WTC11 (cell line): ENCODE measurements around the gene GPI.
A peak's percentile ranks its signal among the peaks of the same experiment; 100 is the strongest.

ENCODE experiments used
- CREM ChIP-seq: sonication (generic); formaldehyde crosslinking; IDR thresholded peaks from 2 replicates; pipeline ENCODE4 v1.8.1; 2022; ENCODE audit warnings: mild to moderate bottlenecking, missing genetic modification reagents, moderate library complexity
- ELF4 ChIP-seq: sonication (generic); formaldehyde crosslinking; IDR thresholded peaks from 2 replicates; pipeline ENCODE4 v1.8.1; 2022; ENCODE audit warnings: low read depth, mild to moderate bottlenecking, moderate library complexity, missing genetic modification reagents
- HMGA2 ChIP-seq: fragments of 250-450 bp; sonication (Bioruptor Pico); IDR thresholded peaks from 2 replicates; pipeline ENCODE4 v1.4.0; 2021; ENCODE audit warnings: mild to moderate bottlenecking, moderate library complexity
- NR3C1 ChIP-seq: sonication (generic); formaldehyde crosslinking; conservative IDR thresholded peaks from 2 replicates; pipeline ENCODE4 v1.8.1; 2023; ENCODE audit warnings: low read depth, mild to moderate bottlenecking, missing genetic modification reagents
- RELA ChIP-seq: sonication (generic); formaldehyde crosslinking; IDR thresholded peaks from 2 replicates; pipeline ENCODE4 v1.8.1; 2022; ENCODE audit warnings: missing genetic modification reagents, mild to moderate bottlenecking, borderline replicate concordance
- SP1 ChIP-seq: sonication (generic); formaldehyde crosslinking; conservative IDR thresholded peaks from 2 replicates; pipeline ENCODE4 v1.8.1; 2022; ENCODE audit warnings: missing genetic modification reagents
- TP53 ChIP-seq: sonication (generic); formaldehyde crosslinking; IDR thresholded peaks from 2 replicates; pipeline ENCODE4 v1.8.1; 2023; ENCODE audit warnings: mild to moderate bottlenecking, missing genetic modification reagents
- ZNF121 ChIP-seq: sonication (generic); formaldehyde crosslinking; IDR thresholded peaks from 2 replicates; pipeline ENCODE4 v1.8.0; 2023; ENCODE audit warnings: missing genetic modification reagents
- TF ChIP-seq, protein P1 (sequence below): fragments of 200-600 bp; IDR thresholded peaks from 2 replicates; pipeline ENCODE4 v1.8.0; 2022; ENCODE audit warnings: antibody characterized with exemption
- TF ChIP-seq, protein P2 (sequence below): sonication (generic); formaldehyde crosslinking; IDR thresholded peaks from 2 replicates; pipeline ENCODE4 v1.8.0; 2023; ENCODE audit warnings: missing genetic modification reagents
- TF ChIP-seq, protein P3 (sequence below): sonication (generic); formaldehyde crosslinking; IDR thresholded peaks from 2 replicates; pipeline ENCODE4 v1.8.1; 2022; ENCODE audit warnings: low read depth, mild to moderate bottlenecking, moderate library complexity, missing genetic modification reagents, borderline replicate concordance
- TF ChIP-seq, protein P4 (sequence below): sonication (generic); formaldehyde crosslinking; IDR thresholded peaks from 2 replicates; pipeline ENCODE4 v1.8.1; 2023; ENCODE audit warnings: mild to moderate bottlenecking, missing genetic modification reagents, moderate library complexity
- TF ChIP-seq, protein P5 (sequence below): sonication (generic); formaldehyde crosslinking; IDR thresholded peaks from 2 replicates; pipeline ENCODE4 v1.8.1; 2023; ENCODE audit warnings: mild to moderate bottlenecking, missing genetic modification reagents, moderate library complexity

DNA sequence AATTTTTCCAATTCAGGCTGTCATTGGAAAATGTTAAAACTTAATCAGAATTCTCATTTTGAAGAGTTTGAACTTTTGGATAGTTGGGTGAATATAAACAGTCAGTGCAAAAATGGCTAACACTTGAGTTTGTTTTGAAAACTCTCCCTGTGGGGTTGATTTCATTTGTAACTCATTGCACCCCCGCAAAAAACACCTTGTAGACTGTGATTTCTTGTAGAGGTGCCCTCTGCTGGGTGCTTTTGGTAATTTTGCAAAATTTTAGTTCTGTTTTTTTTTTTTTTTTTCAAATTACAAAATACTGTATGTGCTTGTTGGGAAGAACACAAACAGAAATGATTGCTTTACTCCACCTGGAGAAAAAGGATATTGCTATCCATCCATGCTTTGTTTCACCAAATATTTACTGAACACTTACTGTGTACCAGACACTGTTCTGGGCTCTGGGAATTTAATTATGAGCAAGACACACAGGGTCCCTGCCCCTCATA lies 28.2 kb upstream of the GPI start:
- TF ChIP-seq, protein P1, sequence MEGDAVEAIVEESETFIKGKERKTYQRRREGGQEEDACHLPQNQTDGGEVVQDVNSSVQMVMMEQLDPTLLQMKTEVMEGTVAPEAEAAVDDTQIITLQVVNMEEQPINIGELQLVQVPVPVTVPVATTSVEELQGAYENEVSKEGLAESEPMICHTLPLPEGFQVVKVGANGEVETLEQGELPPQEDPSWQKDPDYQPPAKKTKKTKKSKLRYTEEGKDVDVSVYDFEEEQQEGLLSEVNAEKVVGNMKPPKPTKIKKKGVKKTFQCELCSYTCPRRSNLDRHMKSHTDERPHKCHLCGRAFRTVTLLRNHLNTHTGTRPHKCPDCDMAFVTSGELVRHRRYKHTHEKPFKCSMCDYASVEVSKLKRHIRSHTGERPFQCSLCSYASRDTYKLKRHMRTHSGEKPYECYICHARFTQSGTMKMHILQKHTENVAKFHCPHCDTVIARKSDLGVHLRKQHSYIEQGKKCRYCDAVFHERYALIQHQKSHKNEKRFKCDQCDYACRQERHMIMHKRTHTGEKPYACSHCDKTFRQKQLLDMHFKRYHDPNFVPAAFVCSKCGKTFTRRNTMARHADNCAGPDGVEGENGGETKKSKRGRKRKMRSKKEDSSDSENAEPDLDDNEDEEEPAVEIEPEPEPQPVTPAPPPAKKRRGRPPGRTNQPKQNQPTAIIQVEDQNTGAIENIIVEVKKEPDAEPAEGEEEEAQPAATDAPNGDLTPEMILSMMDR, result peak; percentile 60
- TF ChIP-seq, protein P2, sequence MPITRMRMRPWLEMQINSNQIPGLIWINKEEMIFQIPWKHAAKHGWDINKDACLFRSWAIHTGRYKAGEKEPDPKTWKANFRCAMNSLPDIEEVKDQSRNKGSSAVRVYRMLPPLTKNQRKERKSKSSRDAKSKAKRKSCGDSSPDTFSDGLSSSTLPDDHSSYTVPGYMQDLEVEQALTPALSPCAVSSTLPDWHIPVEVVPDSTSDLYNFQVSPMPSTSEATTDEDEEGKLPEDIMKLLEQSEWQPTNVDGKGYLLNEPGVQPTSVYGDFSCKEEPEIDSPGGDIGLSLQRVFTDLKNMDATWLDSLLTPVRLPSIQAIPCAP (CRISPR knock-in tag), result no peak
- TF ChIP-seq HMGA2 (CRISPR knock-in tag) (no peak), ELF4 (CRISPR knock-in tag) (no peak), CREM (CRISPR knock-in tag) (no peak), RELA (CRISPR knock-in tag) (no peak), SP1 (CRISPR knock-in tag) (no peak), ZNF121 (CRISPR knock-in tag) (no peak), NR3C1 (CRISPR knock-in tag) (no peak), TP53 (no peak)
- TF ChIP-seq, protein P3, sequence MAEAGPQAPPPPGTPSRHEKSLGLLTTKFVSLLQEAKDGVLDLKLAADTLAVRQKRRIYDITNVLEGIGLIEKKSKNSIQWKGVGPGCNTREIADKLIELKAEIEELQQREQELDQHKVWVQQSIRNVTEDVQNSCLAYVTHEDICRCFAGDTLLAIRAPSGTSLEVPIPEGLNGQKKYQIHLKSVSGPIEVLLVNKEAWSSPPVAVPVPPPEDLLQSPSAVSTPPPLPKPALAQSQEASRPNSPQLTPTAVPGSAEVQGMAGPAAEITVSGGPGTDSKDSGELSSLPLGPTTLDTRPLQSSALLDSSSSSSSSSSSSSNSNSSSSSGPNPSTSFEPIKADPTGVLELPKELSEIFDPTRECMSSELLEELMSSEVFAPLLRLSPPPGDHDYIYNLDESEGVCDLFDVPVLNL (CRISPR knock-in tag), result no peak
- TF ChIP-seq, protein P4, sequence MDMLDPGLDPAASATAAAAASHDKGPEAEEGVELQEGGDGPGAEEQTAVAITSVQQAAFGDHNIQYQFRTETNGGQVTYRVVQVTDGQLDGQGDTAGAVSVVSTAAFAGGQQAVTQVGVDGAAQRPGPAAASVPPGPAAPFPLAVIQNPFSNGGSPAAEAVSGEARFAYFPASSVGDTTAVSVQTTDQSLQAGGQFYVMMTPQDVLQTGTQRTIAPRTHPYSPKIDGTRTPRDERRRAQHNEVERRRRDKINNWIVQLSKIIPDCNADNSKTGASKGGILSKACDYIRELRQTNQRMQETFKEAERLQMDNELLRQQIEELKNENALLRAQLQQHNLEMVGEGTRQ (CRISPR knock-in tag), result no peak
- TF ChIP-seq, protein P5, sequence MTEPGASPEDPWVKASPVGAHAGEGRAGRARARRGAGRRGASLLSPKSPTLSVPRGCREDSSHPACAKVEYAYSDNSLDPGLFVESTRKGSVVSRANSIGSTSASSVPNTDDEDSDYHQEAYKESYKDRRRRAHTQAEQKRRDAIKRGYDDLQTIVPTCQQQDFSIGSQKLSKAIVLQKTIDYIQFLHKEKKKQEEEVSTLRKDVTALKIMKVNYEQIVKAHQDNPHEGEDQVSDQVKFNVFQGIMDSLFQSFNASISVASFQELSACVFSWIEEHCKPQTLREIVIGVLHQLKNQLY, result no peak
